GM12878 (cell line): ENCODE data around the gene LVRN.

ENCODE experiments used
- BRCA1 ChIP-seq: IDR thresholded peaks from 2 replicates; pipeline ENCODE4 v1.6.1; 2011; ENCODE audit warnings: low read depth, low read length, improper control_type of control experiment
- CREM ChIP-seq: IDR thresholded peaks from 2 replicates; pipeline ENCODE4 v1.6.1; 2014; ENCODE audit warnings: antibody characterized with exemption, low read depth
- RAD21 ChIP-seq: IDR thresholded peaks from 2 replicates; pipeline ENCODE4 v1.6.1; 2011; ENCODE audit warnings: mild to moderate bottlenecking, low read depth, low read length, moderate library complexity; ENCODE audit not compliant: insufficient read depth
- SMC3 ChIP-seq: IDR thresholded peaks from 2 replicates; pipeline ENCODE4 v1.6.1; 2011; ENCODE audit warnings: low read length, improper control_type of control experiment, borderline replicate concordance
- SREBF2 ChIP-seq: IDR thresholded peaks from 2 replicates; pipeline ENCODE4 v1.6.1; 2012; ENCODE audit warnings: mild to moderate bottlenecking, low read length
- TARDBP ChIP-seq: IDR thresholded peaks from 2 replicates; pipeline ENCODE4 v1.6.1; 2016; ENCODE audit warnings: borderline replicate concordance
- TF ChIP-seq, protein P1 (sequence below): fragments of 450-650 bp; IDR thresholded peaks from 2 replicates; pipeline ENCODE4 v1.6.1; 2016; ENCODE audit warnings: mild to moderate bottlenecking
- TF ChIP-seq, protein P2 (sequence below): IDR thresholded peaks from 2 replicates; pipeline ENCODE4 v1.6.1; 2011; ENCODE audit warnings: borderline replicate concordance, low read depth, mild to moderate bottlenecking, moderate library complexity, mixed read lengths, low read length; ENCODE audit not compliant: insufficient read depth; ENCODE audit errors: extremely low read length
- TF ChIP-seq, protein P3 (sequence below): IDR thresholded peaks from 2 replicates; pipeline ENCODE4 v1.6.1; 2012; ENCODE audit warnings: low read length, inconsistent platforms

DNA sequence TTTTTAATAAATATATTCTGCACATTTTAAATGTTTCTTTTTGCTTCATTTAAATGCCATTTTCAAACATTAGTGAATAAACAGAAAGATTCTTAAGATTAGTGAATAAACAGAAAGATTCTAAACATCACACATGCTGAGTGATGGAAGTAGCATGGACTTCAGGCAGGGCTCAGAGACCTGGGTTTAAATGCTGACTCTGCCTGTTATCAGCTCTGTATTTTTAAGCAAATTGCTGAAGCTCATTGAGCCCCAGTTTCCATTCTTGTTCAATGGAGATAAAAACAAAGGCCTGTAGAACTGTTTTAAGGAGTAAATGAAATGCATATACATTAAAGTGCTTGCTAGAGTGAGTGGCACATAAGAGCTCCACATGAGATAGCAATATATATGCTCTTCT lies 8.1 kb upstream of the LVRN start:
- TF ChIP-seq BRCA1 = no peak
- TF ChIP-seq SMC3 = no peak
- TF ChIP-seq, protein P1, sequence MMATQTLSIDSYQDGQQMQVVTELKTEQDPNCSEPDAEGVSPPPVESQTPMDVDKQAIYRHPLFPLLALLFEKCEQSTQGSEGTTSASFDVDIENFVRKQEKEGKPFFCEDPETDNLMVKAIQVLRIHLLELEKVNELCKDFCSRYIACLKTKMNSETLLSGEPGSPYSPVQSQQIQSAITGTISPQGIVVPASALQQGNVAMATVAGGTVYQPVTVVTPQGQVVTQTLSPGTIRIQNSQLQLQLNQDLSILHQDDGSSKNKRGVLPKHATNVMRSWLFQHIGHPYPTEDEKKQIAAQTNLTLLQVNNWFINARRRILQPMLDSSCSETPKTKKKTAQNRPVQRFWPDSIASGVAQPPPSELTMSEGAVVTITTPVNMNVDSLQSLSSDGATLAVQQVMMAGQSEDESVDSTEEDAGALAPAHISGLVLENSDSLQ = no peak
- TF ChIP-seq, protein P2, sequence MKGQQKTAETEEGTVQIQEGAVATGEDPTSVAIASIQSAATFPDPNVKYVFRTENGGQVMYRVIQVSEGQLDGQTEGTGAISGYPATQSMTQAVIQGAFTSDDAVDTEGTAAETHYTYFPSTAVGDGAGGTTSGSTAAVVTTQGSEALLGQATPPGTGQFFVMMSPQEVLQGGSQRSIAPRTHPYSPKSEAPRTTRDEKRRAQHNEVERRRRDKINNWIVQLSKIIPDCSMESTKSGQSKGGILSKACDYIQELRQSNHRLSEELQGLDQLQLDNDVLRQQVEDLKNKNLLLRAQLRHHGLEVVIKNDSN = no peak
- TF ChIP-seq, protein P3, sequence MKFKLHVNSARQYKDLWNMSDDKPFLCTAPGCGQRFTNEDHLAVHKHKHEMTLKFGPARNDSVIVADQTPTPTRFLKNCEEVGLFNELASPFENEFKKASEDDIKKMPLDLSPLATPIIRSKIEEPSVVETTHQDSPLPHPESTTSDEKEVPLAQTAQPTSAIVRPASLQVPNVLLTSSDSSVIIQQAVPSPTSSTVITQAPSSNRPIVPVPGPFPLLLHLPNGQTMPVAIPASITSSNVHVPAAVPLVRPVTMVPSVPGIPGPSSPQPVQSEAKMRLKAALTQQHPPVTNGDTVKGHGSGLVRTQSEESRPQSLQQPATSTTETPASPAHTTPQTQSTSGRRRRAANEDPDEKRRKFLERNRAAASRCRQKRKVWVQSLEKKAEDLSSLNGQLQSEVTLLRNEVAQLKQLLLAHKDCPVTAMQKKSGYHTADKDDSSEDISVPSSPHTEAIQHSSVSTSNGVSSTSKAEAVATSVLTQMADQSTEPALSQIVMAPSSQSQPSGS = no peak
- no peak for TF ChIP-seq CREM
- no peak for TF ChIP-seq RAD21
- TF ChIP-seq SREBF2 = no peak
- no peak for TF ChIP-seq TARDBP
